GM10847 (cell line): ENCODE data around the gene NES.

Experiments
- POLR2A ChIP-seq: IDR thresholded peaks from 2 replicates; pipeline ENCODE4 v1.6.1; 2011; ENCODE audit not compliant: insufficient read length; ENCODE audit errors: extremely low read depth

NES gene

GRCh38 chr1:156654700-156655099 lies 22.5 kb downstream of the NES start:
- TF ChIP-seq POLR2A: no peak

DNA sequence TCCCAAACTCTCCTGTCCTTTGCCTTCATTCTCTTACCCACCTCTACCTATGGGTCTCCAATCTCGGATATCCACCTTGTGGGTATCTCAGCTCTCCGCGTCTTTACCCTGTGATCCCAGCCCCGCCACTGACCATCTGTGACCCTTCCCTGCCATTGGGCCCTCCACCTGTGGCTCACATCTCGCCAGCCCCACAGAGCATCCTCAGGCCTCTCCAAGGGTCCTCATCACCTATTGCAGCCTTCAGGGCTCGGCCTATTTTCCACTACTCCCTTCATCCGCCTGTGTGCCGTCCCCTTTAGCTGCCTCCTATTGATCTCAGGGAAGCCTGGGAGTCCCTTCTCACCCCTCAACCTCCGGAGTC lies 24.2 kb downstream of the NES start:
- no peak for TF ChIP-seq POLR2A

- TF ChIP-seq POLR2A: no peak
Measured at GRCh38 chr1:156652131-156652991, 24.8 kb downstream of the NES start.

- no peak for TF ChIP-seq POLR2A
Measured at GRCh38 chr1:156648951-156649350, 28.3 kb downstream of the NES start.

DNA sequence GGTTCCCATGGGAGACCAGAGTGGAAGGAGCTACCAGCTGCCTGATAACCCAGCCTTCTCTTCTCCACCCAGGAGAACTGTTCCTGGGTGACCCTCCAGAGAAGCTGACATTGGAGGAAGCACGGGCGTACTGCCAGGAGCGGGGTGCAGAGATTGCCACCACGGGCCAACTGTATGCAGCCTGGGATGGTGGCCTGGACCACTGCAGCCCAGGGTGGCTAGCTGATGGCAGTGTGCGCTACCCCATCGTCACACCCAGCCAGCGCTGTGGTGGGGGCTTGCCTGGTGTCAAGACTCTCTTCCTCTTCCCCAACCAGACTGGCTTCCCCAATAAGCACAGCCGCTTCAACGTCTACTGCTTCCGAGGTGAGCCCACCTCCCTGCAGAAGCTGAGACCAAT lies 28.7 kb downstream of the NES start:
- TF ChIP-seq POLR2A: no peak

DNA sequence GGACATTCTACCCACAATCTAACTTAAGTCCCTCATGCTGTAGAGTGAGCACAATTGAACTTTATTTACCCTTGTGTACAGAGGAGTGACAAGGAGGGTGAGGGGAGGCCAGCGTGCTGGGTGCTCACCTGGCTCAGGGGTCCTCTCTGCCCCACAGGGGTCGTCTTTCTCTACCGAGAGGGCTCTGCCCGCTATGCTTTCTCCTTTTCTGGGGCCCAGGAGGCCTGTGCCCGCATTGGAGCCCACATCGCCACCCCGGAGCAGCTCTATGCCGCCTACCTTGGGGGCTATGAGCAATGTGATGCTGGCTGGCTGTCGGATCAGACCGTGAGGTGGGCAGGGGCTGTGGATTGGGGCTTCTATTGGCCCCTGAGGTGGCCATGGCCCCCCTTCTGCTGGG lies 29.9 kb downstream of the NES start:
- TF ChIP-seq POLR2A: no peak

GRCh38 chr1:156646738-156647211 lies 30.4 kb downstream of the NES start:
- TF ChIP-seq POLR2A: no peak

DNA sequence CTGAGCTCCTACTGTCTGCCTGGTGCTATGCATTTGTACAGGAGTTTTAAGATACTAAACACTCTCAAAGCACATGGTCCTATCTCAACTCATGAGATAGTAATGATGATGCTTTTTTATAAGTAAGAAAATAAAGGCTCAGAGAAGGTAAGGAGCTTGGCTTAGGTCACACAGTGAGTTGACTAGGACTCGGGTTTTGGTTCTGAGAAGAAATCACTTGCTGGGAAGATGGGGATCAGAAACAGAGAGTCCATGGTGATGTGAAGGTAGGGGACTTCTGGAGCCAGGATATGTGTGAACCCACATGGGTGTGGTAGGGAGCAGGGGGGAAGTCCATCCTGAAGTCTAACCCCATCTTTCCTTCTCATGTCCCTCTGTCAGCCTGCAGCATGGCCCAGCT lies 31.5 kb downstream of the NES start:
- no peak for TF ChIP-seq POLR2A

DNA sequence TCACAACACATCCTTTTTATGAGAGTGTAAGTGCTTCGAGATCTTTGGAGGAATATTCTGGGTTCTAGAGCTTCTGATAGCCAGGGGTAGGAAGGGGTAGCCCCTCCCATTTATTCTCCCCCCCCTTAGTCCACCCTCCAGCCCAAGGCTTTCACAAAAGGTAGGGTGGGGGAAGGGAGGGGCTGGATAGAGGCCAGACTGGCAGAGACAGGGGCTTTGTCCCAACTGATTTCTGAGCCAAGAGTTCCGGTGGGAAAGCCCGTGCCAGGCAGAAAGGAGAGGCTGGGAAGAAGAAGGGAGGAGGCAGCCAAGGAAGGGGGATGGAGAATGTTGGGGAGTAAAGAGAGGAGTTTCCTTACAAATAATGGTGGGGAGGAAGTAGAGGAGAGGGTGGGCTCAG lies 32.2 kb downstream of the NES start:
- TF ChIP-seq POLR2A: no peak

DNA sequence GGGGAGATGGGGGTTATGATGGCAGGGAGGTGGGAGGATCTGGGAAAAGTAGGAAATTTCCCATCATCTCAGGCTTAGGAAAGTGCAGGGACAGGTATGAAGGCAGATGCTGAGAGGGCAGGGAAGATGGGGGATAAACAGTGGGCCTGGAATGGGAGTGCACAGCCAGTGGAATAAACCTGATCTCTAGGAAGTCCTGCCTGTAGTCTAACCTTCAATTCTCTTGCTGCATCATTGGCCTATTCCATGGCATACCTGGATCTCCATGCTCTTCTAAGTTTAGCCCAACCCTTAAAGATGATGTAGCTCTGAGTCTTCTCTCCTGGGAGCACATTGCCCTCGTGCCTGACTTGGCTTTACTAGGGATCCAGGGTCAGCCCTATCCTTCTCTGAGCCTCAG lies 32.6 kb downstream of the NES start:
- TF ChIP-seq POLR2A: no peak

GRCh38 chr1:156644146-156644545 lies 33.1 kb downstream of the NES start:
- TF ChIP-seq POLR2A: no peak

DNA sequence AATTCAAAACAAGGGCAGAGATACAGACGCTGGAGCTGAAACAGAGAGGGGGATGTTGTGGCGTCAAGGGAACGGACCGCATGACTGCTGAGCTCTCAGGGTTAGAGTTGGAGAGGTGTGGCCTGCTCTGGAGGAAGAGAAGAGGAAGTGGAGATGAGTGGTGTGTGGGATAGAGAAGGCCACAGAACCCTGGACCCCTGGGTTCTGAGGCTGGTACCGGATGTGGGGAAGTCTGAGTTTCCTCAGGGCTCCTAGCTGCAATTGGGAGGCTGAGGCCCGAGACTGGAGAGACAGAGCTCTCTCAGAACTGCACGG lies 33.5 kb downstream of the NES start:
- TF ChIP-seq POLR2A: no peak

DNA sequence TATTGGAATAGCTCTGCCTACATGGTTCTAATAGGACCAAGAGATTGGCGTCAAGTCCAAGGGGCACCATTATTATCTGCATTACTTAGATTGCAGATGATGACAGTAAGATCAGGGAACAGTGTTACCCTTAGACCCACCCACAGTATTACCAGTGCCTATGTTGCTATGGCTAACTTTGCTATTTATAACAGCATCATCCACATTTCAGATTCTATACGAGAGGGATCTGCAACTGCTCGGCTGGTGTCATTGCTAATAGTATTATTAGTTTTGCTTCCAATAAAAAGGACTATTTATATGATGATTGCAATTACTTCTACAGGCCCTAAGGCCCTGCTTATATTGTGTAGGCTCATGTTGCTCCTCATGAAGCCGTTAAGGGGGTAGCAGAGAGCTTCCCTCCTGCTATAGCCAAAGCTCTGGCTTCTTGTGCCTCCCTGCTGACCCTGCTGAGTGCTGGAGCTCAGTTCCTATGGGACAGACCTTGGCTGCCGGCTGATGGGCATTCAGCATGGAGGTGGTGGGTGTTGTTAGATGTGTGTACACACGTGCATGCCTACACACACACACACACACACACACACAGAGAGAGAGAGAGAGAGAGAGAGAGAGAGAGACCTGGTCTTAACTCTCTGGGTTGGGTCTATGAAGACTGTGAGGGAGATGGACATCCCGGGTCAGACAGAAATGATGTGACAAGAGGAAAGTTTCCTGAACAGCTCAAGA lies 34.0 kb downstream of the NES start:
- TF ChIP-seq POLR2A: no peak

- TF ChIP-seq POLR2A: no peak
Measured at GRCh38 chr1:156642265-156643048, 34.8 kb downstream of the NES start.

- TF ChIP-seq POLR2A: no peak
Measured at GRCh38 chr1:156641761-156642264, 35.4 kb downstream of the NES start, which contains the start of gene BCAN. Gene BCAN (plus strand): TSS chr1:156642117. CDS start chr1:156646055, 3,938 bp downstream.

DNA sequence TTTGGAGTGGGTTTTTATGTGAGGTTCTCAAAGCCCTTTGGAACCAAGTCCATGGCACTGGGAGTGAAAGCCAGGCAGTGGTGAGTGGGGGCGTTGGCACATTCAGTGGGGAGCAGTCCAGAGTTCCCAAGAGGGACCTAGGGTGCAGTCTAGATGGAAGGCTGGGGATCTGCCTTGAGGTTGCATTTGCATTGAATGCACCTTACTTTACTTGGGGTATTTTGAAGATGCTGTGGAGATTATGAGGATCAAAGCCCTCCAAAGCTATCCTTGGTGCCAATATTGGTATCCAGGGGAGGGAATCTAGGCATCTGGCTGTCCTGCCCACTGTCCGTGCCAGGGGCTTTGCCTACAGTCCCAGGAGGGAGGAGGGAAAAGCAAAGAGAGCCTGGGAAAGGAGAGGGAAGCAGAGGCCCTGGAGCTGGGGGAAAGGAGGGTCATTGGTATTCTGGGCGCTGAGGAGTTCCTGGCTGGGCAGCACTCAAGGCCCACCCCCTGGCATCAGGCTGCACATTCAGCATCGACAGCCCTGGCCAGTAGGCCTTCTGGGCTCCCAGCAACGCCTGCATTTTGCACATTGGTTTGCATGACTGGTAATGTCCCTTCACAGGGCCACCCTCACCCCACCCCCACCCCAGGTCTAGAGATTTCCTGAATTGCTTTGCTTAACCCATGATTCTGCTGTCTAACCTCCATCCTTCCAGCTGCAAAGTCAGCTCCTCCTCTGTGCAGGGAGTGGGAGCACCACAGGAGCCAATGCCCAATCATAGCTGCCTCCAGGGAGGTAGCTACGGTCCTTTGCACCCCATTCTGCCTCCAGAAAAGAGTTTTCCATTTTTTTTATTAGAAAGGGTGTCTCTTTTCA lies 36.1 kb downstream of the NES start:
- no peak for TF ChIP-seq POLR2A
